GM11168 (cell line): ENCODE data around the gene FRAT2.

Experiments
- in situ Hi-C: fragments of 300-500 bp; cut with MboI; formaldehyde crosslinking; loops from one replicate; pipeline ENCODE4 v1.12.0; 2022; ENCODE audit warnings: low sequenced_read_pairs; ENCODE audit not compliant: unreplicated experiment

Gene FRAT2, protein sequence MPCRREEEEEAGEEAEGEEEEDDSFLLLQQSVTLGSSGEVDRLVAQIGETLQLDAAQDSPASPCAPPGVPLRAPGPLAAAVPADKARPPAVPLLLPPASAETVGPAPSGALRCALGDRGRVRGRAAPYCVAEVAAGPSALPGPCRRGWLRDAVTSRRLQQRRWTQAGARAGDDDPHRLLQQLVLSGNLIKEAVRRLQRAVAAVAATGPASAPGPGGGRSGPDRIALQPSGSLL

DNA sequence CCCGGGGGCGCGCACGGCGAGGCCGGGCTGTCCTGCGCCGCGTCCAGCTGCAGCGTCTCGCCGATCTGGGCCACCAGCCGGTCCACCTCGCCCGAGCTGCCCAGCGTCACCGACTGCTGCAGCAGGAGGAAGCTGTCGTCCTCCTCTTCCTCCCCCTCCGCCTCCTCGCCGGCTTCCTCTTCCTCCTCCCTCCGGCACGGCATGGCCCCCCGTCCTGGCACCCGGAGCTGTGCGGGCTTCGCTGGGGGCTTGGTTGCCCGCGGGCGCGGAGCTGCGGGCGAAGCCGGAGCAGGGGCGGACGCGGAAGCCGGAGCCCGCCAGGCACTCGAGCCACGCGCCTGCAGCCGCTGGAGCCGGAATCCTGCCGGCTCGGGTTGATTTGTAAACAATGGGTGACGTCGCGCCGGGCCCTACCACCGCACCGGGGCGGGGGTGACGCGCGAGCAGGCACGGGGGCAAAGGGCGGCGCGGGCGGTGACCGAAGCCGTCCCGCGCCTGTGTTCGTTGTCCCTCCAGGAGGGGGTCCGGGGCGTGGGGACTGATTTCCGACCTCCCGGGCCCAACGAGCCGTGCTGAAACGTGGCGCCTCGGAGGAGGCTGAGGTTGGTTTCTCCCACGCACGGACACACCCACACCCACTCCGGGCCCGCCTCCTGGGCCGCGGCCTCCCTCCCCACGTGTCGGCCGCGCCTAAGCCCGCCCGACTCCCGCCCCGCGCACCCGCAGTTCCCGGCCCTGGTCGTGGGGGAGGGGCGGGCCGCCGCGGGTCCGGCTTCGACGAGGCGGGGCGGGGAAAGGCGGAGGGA is at the start of gene FRAT2:
Gene FRAT2 (minus strand): TSS at position 360 of the 806 bp plus-strand sequence. CDS start 157 bp downstream, at position 203.
- in situ Hi-C loops, result no loop called here

DNA sequence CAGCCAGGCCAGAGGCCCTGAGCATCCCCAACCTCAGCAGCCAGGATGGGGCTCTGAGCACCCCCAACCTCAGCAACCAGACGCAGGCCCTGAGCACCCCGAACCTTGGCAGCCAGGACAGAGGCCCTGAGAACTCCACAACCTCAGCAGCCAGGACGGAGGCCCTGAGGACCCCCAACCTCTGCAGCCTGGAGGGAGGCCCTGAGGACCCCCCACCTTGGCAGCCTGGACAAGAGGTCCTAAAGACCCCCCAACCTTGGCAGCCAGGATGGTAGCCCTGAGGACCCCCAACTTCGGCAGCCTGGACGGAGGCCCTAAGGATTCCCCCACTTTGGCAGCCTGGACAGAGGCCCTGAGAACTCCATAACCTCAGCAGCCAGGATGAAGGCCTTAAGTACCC is 49.6 kb upstream of the FRAT2 start:
- in situ Hi-C loops, result no loop called here

GRCh38 chr10:97383159-97383558 is 48.6 kb upstream of the FRAT2 start:
- in situ Hi-C loops, result no loop called here

DNA sequence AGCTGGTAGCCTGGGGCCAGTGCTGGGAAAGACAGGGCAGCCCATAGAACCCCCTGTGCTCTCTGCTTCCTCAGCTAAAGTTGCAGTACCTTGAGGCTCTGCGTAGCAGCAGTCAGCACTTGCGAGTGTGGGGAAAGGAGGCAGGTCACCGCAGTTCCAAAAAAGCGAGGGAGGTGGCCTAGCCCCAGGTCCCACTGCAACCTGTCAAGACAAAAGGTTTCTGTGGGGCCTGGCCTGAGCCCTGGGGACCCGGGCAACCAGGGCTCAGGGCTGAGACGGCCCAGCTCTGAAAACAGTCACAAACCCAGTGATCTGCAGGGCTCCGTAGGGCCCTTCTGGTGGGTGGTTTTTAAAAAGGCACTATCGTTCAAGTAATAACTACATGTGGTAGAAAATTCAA is 47.1 kb upstream of the FRAT2 start:
- in situ Hi-C loops, result no loop called here

GRCh38 chr10:97380516-97380915 is 46.0 kb upstream of the FRAT2 start:
- in situ Hi-C loops, result no loop called here

- in situ Hi-C loops, result no loop called here
Measured at GRCh38 chr10:97378933-97379921, 44.7 kb upstream of the FRAT2 start.

DNA sequence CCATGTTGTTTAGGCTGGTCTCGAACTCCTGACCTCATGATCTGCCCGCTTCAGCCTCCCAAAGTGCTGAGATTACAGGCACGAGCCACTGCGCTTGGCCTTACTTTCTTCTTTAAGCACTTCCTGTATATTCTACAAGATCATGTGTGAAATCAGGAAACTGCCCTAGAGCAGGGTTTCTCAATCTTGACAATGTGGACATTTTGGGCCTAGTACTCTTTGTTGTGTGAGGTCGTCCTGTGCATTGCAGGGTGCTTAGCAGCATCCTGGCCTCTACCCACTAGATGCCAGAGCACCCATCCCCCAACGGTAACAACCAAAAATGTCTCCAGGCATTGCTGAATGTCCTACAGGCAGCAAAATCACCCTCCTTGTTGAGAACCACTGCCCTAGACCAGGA is 41.9 kb upstream of the FRAT2 start:
- in situ Hi-C loops, result no loop called here

DNA sequence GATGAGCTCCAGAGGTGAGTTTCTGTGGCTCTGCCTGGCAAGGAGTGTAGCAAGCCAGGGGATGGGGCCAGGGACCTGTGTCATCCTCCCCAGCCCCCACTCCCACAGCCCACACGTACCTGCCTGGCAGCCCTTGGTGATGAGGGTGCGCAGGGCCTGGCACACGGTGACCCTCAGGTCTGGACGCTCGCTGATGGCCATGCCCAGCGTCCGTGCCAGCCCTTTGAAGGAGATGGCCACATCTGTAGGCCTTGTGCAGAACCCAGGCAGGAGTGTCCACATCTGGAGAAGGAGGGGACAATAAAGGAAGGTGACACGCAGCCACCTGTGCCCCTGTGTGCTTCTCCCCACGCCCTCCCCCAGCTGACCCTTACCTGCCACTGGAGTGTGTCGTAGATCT is 38.9 kb upstream of the FRAT2 start:
- in situ Hi-C loops, result no loop called here

- in situ Hi-C loops, result no loop called here
Measured at GRCh38 chr10:97372233-97372875, 37.8 kb upstream of the FRAT2 start.

- in situ Hi-C loops, result no loop called here
Measured at GRCh38 chr10:97371696-97372095, 37.2 kb upstream of the FRAT2 start.

- in situ Hi-C loops, result no loop called here
Measured at GRCh38 chr10:97367126-97367649, 32.7 kb upstream of the FRAT2 start.

GRCh38 chr10:97366572-97366971 is 32.0 kb upstream of the FRAT2 start:
- in situ Hi-C loops, result no loop called here

DNA sequence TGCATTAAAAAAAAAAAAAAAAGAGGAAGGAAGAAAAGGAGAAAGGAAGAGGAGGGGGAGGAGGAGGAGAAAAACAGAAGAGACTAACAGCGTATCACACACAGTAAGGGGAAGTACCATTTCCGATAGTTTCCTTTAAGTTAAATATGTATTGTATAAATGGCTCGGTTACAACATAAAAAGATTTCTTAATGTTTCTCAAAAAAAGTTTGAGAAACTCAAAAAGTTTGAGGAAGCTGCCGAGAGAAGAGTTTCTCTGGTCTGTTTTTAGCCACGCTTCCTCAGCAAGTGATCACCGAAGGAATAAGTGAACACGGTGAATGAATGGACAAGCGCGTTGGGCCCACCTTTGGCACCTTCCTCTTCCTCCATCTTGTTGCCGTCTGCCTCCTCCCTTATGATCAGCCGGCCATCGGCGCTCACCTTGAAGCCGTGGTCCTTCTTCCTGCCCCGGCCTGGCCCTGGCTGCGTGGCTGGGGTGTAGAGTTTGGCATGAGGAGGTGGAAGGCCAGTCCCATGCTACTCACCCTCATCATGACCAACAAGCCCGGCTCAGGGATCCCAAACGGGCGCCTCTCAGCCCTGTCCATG is 31.3 kb upstream of the FRAT2 start:
- in situ Hi-C loops, result no loop called here

GRCh38 chr10:97363071-97363470 is 28.5 kb upstream of the FRAT2 start:
- in situ Hi-C loops, result no loop called here

DNA sequence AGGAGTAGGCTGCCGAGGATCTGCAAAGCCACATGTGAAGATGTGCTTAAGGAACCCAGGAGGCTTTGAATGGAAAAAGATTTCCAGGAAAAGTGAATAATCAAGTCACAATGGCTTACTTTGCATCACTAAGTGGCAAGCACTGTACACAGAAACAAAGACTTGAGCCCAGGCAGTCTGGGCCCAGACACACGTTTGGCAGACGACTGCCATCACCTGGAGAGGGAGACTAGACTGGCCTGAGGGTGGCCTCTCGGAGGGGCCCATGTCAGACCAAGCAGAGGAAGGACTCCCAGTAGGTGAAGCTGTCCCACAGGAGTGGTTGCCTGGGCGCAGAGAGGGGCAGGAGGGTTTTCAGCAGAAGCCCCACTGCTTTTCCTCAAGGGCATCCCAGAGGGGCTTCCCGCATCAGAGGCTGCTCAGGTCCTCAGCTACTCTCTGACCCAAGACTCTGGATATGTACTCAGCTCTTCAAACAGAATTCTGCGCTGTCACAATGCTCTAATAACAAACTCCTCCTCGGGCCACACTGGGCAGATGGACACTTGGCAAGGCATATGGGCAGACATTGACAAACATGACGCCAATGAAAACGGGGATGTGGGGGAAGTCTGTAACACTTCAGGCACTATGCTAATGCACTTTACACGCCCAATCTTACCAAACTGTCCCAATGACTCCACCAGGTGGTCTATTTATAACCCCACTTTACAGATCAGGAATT is 27.9 kb upstream of the FRAT2 start:
- in situ Hi-C loops, result no loop called here

- in situ Hi-C loops, result no loop called here
Measured at GRCh38 chr10:97361537-97361901, 27.0 kb upstream of the FRAT2 start.

- in situ Hi-C loops, result no loop called here
Measured at GRCh38 chr10:97360705-97361536, 26.4 kb upstream of the FRAT2 start.

DNA sequence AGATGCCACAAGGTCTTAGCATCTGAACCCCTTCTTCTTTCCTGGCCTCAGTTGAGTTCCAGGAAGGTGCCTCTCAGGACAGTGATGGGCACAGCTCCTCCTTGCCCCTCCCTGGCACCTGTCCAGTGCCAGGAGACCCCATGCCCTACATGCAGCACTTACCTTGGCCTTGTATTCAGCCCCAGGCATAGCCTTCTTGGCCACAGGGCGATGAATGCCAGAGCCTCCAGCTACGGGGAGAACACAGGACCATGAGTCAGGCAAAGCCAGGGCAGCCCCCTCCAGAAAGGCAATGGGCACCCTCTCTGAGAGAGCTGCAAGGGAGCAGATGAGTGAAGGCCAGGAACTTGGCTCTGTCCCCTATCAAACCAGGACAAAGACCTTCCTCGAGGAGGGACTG is 24.3 kb upstream of the FRAT2 start:
- in situ Hi-C loops, result no loop called here
